GM19023 (cell line): ENCODE measurements around the gene NPR1.
"Not testable (repeated sequence)": the region's sequence is repeated elsewhere in the genome, so short reads cannot be mapped to it uniquely, and the experiment has no call there.

Experiments
- ATAC-seq: cut with Tn5 transposase; IDR thresholded peaks from one replicate; pipeline ENCODE4 v1.9.1; 2021; ENCODE audit warnings: mild to moderate bottlenecking, moderate library complexity; ENCODE audit not compliant: unreplicated experiment

The NPR1 gene

GRCh38 chr1:153723687-153724086, 45.2 kb downstream of the NPR1 start:
- no peak for ATAC-seq

- not testable (repeated sequence) for ATAC-seq
Observed at GRCh38 chr1:153724634-153725033, 46.1 kb downstream of the NPR1 start.

DNA sequence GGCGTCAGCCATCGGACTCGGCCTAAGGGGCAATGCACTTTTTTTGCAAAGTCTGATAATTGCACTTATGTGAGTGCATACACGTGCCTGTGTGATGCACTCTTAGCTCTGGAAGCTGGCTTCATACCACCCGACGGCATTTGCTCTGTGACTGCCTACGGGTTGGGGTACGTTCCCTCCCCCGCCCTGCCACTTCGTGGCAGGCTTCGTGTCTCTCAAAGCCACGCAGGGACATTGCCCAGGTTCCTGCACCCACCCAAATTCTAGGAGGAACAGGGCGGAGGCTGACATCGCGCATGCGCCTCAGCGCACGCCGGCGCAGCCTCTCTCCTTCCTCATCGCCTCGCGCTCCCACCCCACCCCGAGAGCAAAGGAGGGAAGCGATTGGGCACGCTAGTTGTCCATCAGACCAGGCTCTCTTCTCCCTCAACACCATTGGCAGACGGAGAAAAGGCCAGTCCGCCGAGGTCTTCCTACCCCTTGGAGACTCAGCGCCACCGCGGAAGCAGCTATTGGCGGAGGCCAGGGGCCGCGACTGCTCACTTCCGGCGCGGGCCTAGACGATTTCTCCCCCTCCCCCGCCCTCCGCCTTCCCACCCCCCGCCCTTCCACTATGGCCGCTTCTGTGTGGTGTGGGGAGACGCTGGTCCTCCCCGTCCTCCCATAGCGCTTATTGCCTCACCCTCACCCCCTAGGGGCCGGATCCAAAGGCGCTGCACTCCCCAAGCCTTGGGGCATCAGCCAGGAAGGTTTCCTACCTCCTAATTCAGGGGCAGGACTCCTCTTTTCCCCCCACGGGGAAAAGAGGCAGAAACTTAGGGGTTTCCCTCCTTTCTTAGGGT, 49.2 kb downstream of the NPR1 start, which contains the start of gene INTS3:
INTS3 (plus strand) TSS at position 588 of the 842 bp plus-strand sequence. CDS start 585 bp downstream, outside the sequence.
- peak; percentile 96 for ATAC-seq

DNA sequence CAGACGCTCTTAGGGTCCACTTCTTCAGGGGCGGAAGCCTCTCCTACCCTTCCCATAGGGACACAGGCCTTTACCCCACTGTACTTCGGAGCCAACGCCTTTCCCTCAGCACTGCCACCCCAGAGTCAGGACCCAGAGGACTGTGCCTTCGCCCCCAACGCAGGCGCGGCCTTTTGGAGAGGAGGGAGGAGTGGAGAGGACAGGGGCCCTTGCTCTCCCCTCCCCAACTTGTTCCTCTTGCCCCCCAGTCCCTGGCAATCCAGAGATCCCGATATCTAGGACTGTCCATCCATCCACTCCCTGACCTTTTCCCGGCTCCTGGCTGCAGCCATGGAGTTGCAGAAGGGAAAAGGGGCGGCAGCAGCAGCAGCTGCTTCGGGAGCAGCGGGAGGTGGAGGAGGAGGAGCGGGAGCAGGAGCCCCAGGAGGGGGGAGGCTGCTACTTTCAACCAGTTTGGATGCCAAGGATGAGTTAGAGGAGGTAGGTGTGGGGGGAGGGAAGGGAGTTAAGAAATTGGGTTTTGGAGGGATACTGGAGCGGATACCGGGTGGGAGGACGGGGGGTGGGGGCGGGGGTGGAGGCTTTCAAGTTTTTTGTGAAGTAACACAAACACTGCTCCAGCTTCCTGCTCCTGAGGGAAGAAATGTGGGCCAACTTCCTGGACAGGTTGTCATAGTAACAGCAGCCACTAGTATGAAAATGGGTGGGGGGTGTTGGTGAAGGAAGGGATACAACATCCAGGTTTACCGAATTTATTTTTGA, 50.0 kb downstream of the NPR1 start:
- no peak for ATAC-seq

DNA sequence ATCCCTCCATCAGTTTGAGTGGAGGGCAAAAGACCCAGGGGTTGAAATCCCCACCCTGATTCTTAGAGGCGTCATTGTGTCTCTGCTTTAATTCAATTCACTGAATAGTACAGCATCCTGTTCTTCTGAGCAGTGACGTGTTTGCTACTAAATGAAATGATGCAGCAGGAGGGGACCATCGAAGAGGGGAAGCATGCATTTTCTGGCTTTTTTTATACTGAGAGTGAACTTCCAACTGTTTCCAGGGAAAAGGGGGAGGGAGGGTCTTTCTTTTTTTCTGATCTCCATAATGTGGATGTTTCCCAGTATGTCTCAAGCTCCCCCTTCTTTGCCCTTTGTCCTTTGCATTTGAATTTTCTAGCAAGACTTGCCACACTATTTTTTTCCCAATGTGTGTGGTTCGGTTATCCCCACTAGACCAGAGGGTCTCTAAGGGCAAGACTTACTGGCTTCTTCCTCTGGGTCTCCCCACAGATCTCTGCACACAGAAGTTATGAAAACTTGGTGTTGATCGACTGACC, 52.0 kb downstream of the NPR1 start:
- ATAC-seq = no peak

- no peak for ATAC-seq
Observed at GRCh38 chr1:153733970-153734369, 55.5 kb downstream of the NPR1 start.

- no peak for ATAC-seq
Observed at GRCh38 chr1:153734396-153735089, 56.1 kb downstream of the NPR1 start.

- ATAC-seq = no peak
Observed at GRCh38 chr1:153735090-153735420, 56.6 kb downstream of the NPR1 start.

DNA sequence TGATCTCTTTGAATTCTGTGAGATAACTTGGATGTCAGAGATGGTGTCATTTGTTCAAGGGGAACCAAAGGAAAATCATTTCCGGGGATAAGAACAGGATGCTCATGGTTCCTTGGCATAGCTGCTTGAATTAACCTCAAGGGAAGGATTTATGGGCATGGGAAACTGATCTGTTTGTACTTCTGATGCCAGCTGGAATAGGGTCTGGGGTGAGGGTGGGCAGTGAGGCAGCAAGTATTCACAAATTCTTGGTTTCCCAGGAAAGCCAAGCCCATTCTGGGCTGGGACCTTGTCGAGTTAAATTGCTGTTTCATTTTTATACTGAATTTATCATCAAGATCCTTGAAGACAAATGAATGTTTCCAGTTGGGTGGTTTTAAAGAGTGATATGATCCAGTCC, 63.5 kb downstream of the NPR1 start:
- ATAC-seq = no peak

DNA sequence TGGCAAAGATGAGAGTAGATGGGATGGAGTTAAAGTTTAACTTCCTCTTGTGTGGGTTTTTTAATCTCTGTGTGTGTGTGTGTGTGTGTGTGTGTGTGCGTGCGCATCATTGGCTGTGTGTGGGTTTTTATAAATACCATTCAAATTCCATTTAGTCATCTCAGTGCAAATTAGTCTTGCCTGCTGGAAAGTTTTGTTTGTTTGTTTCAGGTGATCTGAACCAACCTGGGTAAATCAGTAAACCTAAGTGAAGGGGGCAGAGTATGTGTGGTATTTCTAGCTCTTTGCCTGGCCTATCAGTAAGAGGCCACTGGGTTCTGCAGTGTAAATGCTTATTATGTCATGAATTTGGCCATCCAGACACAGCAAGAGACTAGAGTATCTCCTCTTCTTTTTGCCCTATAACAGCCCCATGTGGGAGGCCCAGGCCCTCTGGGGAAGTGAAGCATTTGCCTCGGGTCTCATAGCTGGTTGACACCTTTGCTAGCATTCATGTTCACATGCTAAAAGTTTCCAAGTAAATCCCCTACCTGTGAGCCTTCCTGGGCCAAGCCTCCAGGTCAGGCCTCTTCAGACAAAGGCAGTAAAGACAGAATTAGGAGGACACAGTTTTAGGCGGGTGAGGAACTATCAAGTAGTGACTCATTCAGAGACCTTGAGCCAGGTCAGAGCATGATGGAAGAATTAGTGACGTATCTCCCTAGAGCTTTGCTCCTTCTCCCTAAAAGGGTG, 64.1 kb downstream of the NPR1 start:
- ATAC-seq = peak; percentile 76
